ENCODE measurements around the gene TSPAN15.
"Not testable (repeated sequence)": the region's sequence is repeated elsewhere in the genome, so short reads cannot be mapped to it uniquely, and the experiment has no call there.

TSPAN15 gene

GRCh38 chr10:69439813-69440506, 11.3 kb upstream of the TSPAN15 start:
- no peaks in the 10 kb centered on the region for H3K9me3 ChIP-seq (ENCODE audit: control insufficient read depth in 2 of 2, low read length in 2 of 2)
- H3K27me3 ChIP-seq (ENCODE audit: control insufficient read depth in 2 of 2, insufficient read depth in 2 of 2, low read length in 2 of 2) = no peaks in the 10 kb centered on the region
- no peak overlapping the region for H3K9ac ChIP-seq (ENCODE audit: low read depth in 1 of 2, low read length in 2 of 2)
- no peak overlapping the region for H3K4me3 ChIP-seq (ENCODE audit: low read length in 2 of 2)
- no peaks in the 10 kb centered on the region for H3K36me3 ChIP-seq (ENCODE audit: control insufficient read depth in 2 of 2, insufficient read depth in 2 of 2, low read length in 2 of 2)
- H3K27ac ChIP-seq (ENCODE audit: low read depth in 2 of 2, low read length in 2 of 2) = peak overlapping the region in 1 of 2 donors; percentile 90
- peaks cover 14 to 21% of the 10 kb centered on the region in 2 donors for H3K4me1 ChIP-seq (ENCODE audit: control insufficient read depth in 2 of 2, insufficient read depth in 2 of 2, low read length in 2 of 2)

GRCh38 chr10:69443354-69443753, 7.9 kb upstream of the TSPAN15 start:
- Histone ChIP-seq H3K27ac (ENCODE audit: low read depth in 2 of 2, low read length in 2 of 2) (no peak overlapping the region), H3K9me3 (ENCODE audit: control insufficient read depth in 2 of 2, low read length in 2 of 2) (no peaks in the 10 kb centered on the region)

GRCh38 chr10:69445041-69445440, 6.2 kb upstream of the TSPAN15 start:
- Histone ChIP-seq H3K36me3 (ENCODE audit: control insufficient read depth in 2 of 2, insufficient read depth in 2 of 2, low read length in 2 of 2) (no peaks in the 10 kb centered on the region), H3K9me3 (ENCODE audit: control insufficient read depth in 2 of 2, low read length in 2 of 2) (no peaks in the 10 kb centered on the region), H3K9ac (ENCODE audit: low read depth in 1 of 2, low read length in 2 of 2) (no peak overlapping the region), H3K4me3 (ENCODE audit: low read length in 2 of 2) (no peak overlapping the region), H3K27ac (ENCODE audit: low read depth in 2 of 2, low read length in 2 of 2) (no peak overlapping the region), H3K4me1 (ENCODE audit: control insufficient read depth in 2 of 2, insufficient read depth in 2 of 2, low read length in 2 of 2) (peaks cover 23 to 24% of the 10 kb centered on the region in 2 donors), H3K27me3 (ENCODE audit: control insufficient read depth in 2 of 2, insufficient read depth in 2 of 2, low read length in 2 of 2) (no peaks in the 10 kb centered on the region)

More at GRCh38 chr10:69443354-69443753, 7.9 kb upstream of the TSPAN15 start:
- Histone ChIP-seq H3K27me3 (ENCODE audit: control insufficient read depth in 2 of 2, insufficient read depth in 2 of 2, low read length in 2 of 2) (no peaks in the 10 kb centered on the region), H3K4me3 (ENCODE audit: low read length in 2 of 2) (no peak overlapping the region), H3K4me1 (ENCODE audit: control insufficient read depth in 2 of 2, insufficient read depth in 2 of 2, low read length in 2 of 2) (peaks cover 19 to 25% of the 10 kb centered on the region in 2 donors), H3K36me3 (ENCODE audit: control insufficient read depth in 2 of 2, insufficient read depth in 2 of 2, low read length in 2 of 2) (no peaks in the 10 kb centered on the region), H3K9ac (ENCODE audit: low read depth in 1 of 2, low read length in 2 of 2) (no peak overlapping the region)

GRCh38 chr10:69446229-69446628, 5.0 kb upstream of the TSPAN15 start:
- H3K4me1 ChIP-seq (ENCODE audit: control insufficient read depth in 2 of 2, insufficient read depth in 2 of 2, low read length in 2 of 2) = peaks cover 29 to 34% of the 10 kb centered on the region in 2 donors
- H3K27me3 ChIP-seq (ENCODE audit: control insufficient read depth in 2 of 2, insufficient read depth in 2 of 2, low read length in 2 of 2) = no peaks in the 10 kb centered on the region
- no peak overlapping the region for H3K9ac ChIP-seq (ENCODE audit: low read depth in 1 of 2, low read length in 2 of 2)
- H3K36me3 ChIP-seq (ENCODE audit: control insufficient read depth in 2 of 2, insufficient read depth in 2 of 2, low read length in 2 of 2) = no peaks in the 10 kb centered on the region
- no peak overlapping the region for H3K4me3 ChIP-seq (ENCODE audit: low read length in 2 of 2)
- H3K9me3 ChIP-seq (ENCODE audit: control insufficient read depth in 2 of 2, low read length in 2 of 2) = no peaks in the 10 kb centered on the region
- peak overlapping the region in 1 of 2 donors; percentile 43 for H3K27ac ChIP-seq (ENCODE audit: low read depth in 2 of 2, low read length in 2 of 2)

- Histone ChIP-seq H3K36me3 (ENCODE audit: control insufficient read depth in 2 of 2, insufficient read depth in 2 of 2, low read length in 2 of 2) (no peaks in the 10 kb centered on the region), H3K27me3 (ENCODE audit: control insufficient read depth in 2 of 2, insufficient read depth in 2 of 2, low read length in 2 of 2) (no peaks in the 10 kb centered on the region), H3K27ac (ENCODE audit: low read depth in 2 of 2, low read length in 2 of 2) (peak overlapping the region in 1 of 2 donors; percentile 48), H3K4me3 (ENCODE audit: low read length in 2 of 2) (no peak overlapping the region), H3K4me1 (ENCODE audit: control insufficient read depth in 2 of 2, insufficient read depth in 2 of 2, low read length in 2 of 2) (peaks cover 30 to 35% of the 10 kb centered on the region in 2 donors), H3K9ac (ENCODE audit: low read depth in 1 of 2, low read length in 2 of 2) (no peak overlapping the region), H3K9me3 (ENCODE audit: control insufficient read depth in 2 of 2, low read length in 2 of 2) (no peaks in the 10 kb centered on the region)
These were observed 4.6 kb upstream of the TSPAN15 start for GRCh38 chr10:69446650-69447151.

GRCh38 chr10:69449841-69450240, 1.4 kb upstream of the TSPAN15 start:
- H3K9me3 ChIP-seq (ENCODE audit: control insufficient read depth in 2 of 2, low read length in 2 of 2) = no peaks in the 10 kb centered on the region
- no peaks in the 10 kb centered on the region for H3K27me3 ChIP-seq (ENCODE audit: control insufficient read depth in 2 of 2, insufficient read depth in 2 of 2, low read length in 2 of 2)
- peak overlapping the region; percentile 95 to 97 for H3K27ac ChIP-seq (ENCODE audit: low read depth in 2 of 2, low read length in 2 of 2)
- H3K4me3 ChIP-seq (ENCODE audit: low read length in 2 of 2) = peak overlapping the region in 1 of 2 donors; percentile 48
- H3K9ac ChIP-seq (ENCODE audit: low read depth in 1 of 2, low read length in 2 of 2) = peak overlapping the region; percentile 14 to 93
- no peaks in the 10 kb centered on the region for H3K36me3 ChIP-seq (ENCODE audit: control insufficient read depth in 2 of 2, insufficient read depth in 2 of 2, low read length in 2 of 2)
- peaks cover 48 to 57% of the 10 kb centered on the region in 2 donors for H3K4me1 ChIP-seq (ENCODE audit: control insufficient read depth in 2 of 2, insufficient read depth in 2 of 2, low read length in 2 of 2)

GRCh38 chr10:69450395-69450794, 870 bp upstream of the TSPAN15 start:
- not testable (repeated sequence) for H3K36me3 ChIP-seq (ENCODE audit: control insufficient read depth in 2 of 2, insufficient read depth in 2 of 2, low read length in 2 of 2); H3K27me3 ChIP-seq (ENCODE audit: control insufficient read depth in 2 of 2, insufficient read depth in 2 of 2, low read length in 2 of 2); H3K9me3 ChIP-seq (ENCODE audit: control insufficient read depth in 2 of 2, low read length in 2 of 2)
- Histone ChIP-seq H3K4me1 (ENCODE audit: control insufficient read depth in 2 of 2, insufficient read depth in 2 of 2, low read length in 2 of 2) (peaks cover 48 to 57% of the 10 kb centered on the region in 2 donors), H3K9ac (ENCODE audit: low read depth in 1 of 2, low read length in 2 of 2) (peak overlapping the region; percentile 56 to 93), H3K27ac (ENCODE audit: low read depth in 2 of 2, low read length in 2 of 2) (peak overlapping the region; percentile 95 to 97), H3K4me3 (ENCODE audit: low read length in 2 of 2) (peak overlapping the region in 1 of 2 donors; percentile 48)

- H3K9ac ChIP-seq (ENCODE audit: low read depth in 1 of 2, low read length in 2 of 2) = peak overlapping the region; percentile 90 to 93
- H3K4me1 ChIP-seq (ENCODE audit: control insufficient read depth in 2 of 2, insufficient read depth in 2 of 2, low read length in 2 of 2) = peaks cover 43 to 58% of the 10 kb centered on the region in 2 donors
- H3K27ac ChIP-seq (ENCODE audit: low read depth in 2 of 2, low read length in 2 of 2) = peak overlapping the region; percentile 95 to 97
These were observed 553 bp downstream of the TSPAN15 start for GRCh38 chr10:69451784-69452251.

GRCh38 chr10:69452676-69453415, 1.6 kb downstream of the TSPAN15 start:
- Histone ChIP-seq H3K4me1 (ENCODE audit: control insufficient read depth in 2 of 2, insufficient read depth in 2 of 2, low read length in 2 of 2) (peaks cover 54 to 61% of the 10 kb centered on the region in 2 donors), H3K27ac (ENCODE audit: low read depth in 2 of 2, low read length in 2 of 2) (peak overlapping the region in 1 of 2 donors; percentile 64), H3K9me3 (ENCODE audit: control insufficient read depth in 2 of 2, low read length in 2 of 2) (no peaks in the 10 kb centered on the region), H3K9ac (ENCODE audit: low read depth in 1 of 2, low read length in 2 of 2) (peak overlapping the region in 1 of 2 donors; percentile 26), H3K4me3 (ENCODE audit: low read length in 2 of 2) (peak overlapping the region; percentile 81 to 86), H3K36me3 (ENCODE audit: control insufficient read depth in 2 of 2, insufficient read depth in 2 of 2, low read length in 2 of 2) (peaks cover 3 to 9% of the 10 kb centered on the region in 2 donors), H3K27me3 (ENCODE audit: control insufficient read depth in 2 of 2, insufficient read depth in 2 of 2, low read length in 2 of 2) (no peaks in the 10 kb centered on the region)

More at GRCh38 chr10:69451784-69452251, 553 bp downstream of the TSPAN15 start:
- Histone ChIP-seq H3K4me3 (ENCODE audit: low read length in 2 of 2) (peak overlapping the region; percentile 81 to 86), H3K27me3 (ENCODE audit: control insufficient read depth in 2 of 2, insufficient read depth in 2 of 2, low read length in 2 of 2) (no peaks in the 10 kb centered on the region), H3K9me3 (ENCODE audit: control insufficient read depth in 2 of 2, low read length in 2 of 2) (no peaks in the 10 kb centered on the region), H3K36me3 (ENCODE audit: control insufficient read depth in 2 of 2, insufficient read depth in 2 of 2, low read length in 2 of 2) (peaks cover 1 to 3% of the 10 kb centered on the region in 2 donors)

GRCh38 chr10:69453795-69454194, 2.5 kb downstream of the TSPAN15 start:
- Histone ChIP-seq H3K27me3 (ENCODE audit: control insufficient read depth in 2 of 2, insufficient read depth in 2 of 2, low read length in 2 of 2) (no peaks in the 10 kb centered on the region), H3K27ac (ENCODE audit: low read depth in 2 of 2, low read length in 2 of 2) (peak overlapping the region in 1 of 2 donors; percentile 64), H3K36me3 (ENCODE audit: control insufficient read depth in 2 of 2, insufficient read depth in 2 of 2, low read length in 2 of 2) (peaks cover 3 to 9% of the 10 kb centered on the region in 2 donors), H3K4me1 (ENCODE audit: control insufficient read depth in 2 of 2, insufficient read depth in 2 of 2, low read length in 2 of 2) (peaks cover 55 to 70% of the 10 kb centered on the region in 2 donors), H3K9ac (ENCODE audit: low read depth in 1 of 2, low read length in 2 of 2) (peak overlapping the region; percentile 11 to 28), H3K4me3 (ENCODE audit: low read length in 2 of 2) (peak overlapping the region; percentile 22 to 25), H3K9me3 (ENCODE audit: control insufficient read depth in 2 of 2, low read length in 2 of 2) (no peaks in the 10 kb centered on the region)
